Stomach smooth muscle (tissue), 2 donors: ENCODE data around the gene POPDC2.

Source experiments
- H3K27ac ChIP-seq: one replicate; pipeline ENCODE4 v1.7.0; 2013; ENCODE audit warnings: mild to moderate bottlenecking, low read length, inconsistent platforms
- H3K27me3 ChIP-seq, 2 donors: one replicate each; pipeline ENCODE4 v1.7.0; 2013; ENCODE audit warnings: low read length in 2 of 2; ENCODE audit not compliant: insufficient read depth in 2 of 2, control insufficient read depth in 1 of 2
- H3K36me3 ChIP-seq, 2 donors: one replicate each; pipeline ENCODE4 v1.7.0; 2013; ENCODE audit warnings: low read length in 2 of 2; ENCODE audit not compliant: control insufficient read depth in 2 of 2, insufficient read depth in 2 of 2
- H3K4me1 ChIP-seq: one replicate; pipeline ENCODE4 v1.7.0; 2013; ENCODE audit warnings: low read length; ENCODE audit not compliant: control insufficient read depth, insufficient read depth
- H3K4me3 ChIP-seq, 2 donors: one replicate each; pipeline ENCODE4 v1.7.0; 2013; ENCODE audit warnings: low read length in 2 of 2
- H3K9ac ChIP-seq, 2 donors: one replicate each; pipeline ENCODE4 v1.7.0; 2013; ENCODE audit warnings: low read length in 2 of 2, mild to moderate bottlenecking in 1 of 2
- H3K9me3 ChIP-seq, 2 donors: one replicate each; pipeline ENCODE4 v1.7.0; 2013; ENCODE audit warnings: low read length in 2 of 2; ENCODE audit not compliant: control insufficient read depth in 2 of 2
- donor health status: healthy.
- donor health status: Pancreatic carcinoma.

Gene POPDC2

DNA sequence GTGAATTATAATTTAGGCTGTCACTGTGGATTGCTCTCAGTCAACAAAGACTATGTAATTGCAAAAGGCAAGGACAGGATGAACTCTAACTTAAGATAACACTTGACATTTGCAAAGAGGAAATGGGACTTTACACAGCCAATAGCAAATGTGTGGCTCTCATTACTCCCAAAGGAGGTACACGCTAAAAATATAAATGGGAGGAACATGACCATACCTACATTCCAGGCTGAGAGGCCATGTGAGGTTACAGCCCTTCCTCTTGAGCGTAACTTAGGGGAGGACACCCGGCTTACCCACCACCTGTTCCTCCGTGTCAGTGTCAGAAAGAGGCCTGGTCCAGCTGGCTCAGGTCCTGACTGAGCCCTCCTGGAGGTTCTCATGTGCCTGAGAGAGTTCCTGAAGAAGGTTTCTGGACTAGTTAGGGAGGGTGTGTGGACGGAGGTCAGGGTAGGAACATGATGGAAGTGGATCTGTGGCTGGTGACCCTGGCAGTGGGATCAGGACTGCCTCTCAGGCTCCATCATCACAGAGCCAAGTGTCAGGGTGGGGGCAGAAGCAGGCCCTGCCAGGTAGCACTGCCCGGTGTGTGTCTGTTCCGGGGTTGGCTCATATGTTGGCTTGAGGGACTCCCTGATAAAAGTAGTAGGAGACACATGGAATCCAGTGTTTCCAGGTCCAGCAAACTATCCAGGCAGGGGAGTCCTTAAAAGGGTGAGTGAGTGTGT lies 7.9 kb downstream of the POPDC2 start:
- Histone ChIP-seq H3K27me3 (no peaks in the 10 kb centered on the region), H3K4me3 (no peak overlapping the region), H3K9ac (no peak overlapping the region), H3K9me3 (no peaks in the 10 kb centered on the region), H3K36me3 (peaks cover 24 to 28% of the 10 kb centered on the region in 2 donors), H3K27ac (peak overlapping the region; percentile 6), H3K4me1 (peaks cover 20% of the 10 kb centered on the region)

DNA sequence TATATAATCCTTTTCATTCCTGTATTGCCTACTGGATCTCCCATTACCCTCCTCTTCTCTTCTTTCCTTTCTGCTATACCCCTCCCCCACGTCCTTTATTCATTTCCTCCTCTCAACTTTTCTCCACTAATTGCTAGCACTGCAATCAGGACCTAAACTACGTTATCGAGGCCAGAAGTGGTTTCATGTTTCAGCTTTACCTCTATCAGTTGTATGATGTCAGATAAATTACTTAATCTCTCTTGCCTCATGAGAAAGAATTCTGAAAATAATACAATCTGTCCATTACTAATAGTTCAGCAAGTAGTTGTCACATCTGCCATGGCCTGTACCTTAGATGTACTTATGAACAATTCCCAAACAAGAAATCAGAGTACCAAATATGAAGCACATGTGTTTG lies 10.6 kb downstream of the POPDC2 start:
- Histone ChIP-seq H3K36me3 (peaks cover 27 to 33% of the 10 kb centered on the region in 2 donors), H3K9ac (no peak overlapping the region), H3K4me3 (no peak overlapping the region), H3K27ac (no peak overlapping the region), H3K4me1 (peaks cover 21% of the 10 kb centered on the region), H3K27me3 (no peaks in the 10 kb centered on the region), H3K9me3 (no peaks in the 10 kb centered on the region)

DNA sequence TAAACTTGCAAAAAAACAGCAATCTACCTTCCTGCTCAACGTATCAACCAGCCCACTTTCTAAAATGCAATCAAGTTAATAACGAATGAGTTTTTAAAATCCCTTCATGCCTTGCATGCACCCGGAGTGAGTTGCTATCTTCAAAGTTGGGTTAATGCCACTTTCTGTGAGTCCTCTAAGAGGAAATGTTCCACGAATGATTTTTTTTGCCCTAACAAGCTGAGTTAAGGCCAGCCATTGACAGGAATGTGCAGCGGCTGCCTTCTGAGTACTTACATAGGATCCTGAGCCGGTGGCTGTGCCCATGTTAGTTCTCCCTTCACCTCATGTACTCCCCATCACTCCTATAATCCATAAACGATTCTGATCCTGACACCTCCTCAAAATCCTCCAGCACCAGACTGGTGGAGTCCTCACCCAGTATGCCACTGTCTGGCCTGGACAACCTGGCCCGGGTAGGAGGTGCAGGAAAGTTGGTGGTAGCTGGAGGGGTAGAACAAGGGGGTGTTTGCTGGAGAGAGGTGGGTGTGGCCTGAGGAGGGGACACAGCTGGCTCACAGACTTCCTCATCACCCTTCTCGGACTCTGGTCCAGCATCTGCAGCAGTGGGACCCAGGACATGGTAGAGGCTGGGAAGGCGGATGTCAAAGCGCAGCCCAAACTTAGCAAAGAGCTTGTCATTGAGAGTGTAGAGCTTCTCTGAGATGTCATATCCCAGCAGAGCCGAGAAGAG lies 12.4 kb downstream of the POPDC2 start:
- peak overlapping the region in 1 of 2 donors; percentile 55 for H3K9ac ChIP-seq
- peaks cover 25% of the 10 kb centered on the region for H3K4me1 ChIP-seq
- H3K4me3 ChIP-seq: peak overlapping the region; percentile 14 to 41
- H3K27me3 ChIP-seq: no peaks in the 10 kb centered on the region
- no peaks in the 10 kb centered on the region for H3K9me3 ChIP-seq
- H3K27ac ChIP-seq: peak overlapping the region; percentile 70
- peaks cover 27 to 38% of the 10 kb centered on the region in 2 donors for H3K36me3 ChIP-seq

DNA sequence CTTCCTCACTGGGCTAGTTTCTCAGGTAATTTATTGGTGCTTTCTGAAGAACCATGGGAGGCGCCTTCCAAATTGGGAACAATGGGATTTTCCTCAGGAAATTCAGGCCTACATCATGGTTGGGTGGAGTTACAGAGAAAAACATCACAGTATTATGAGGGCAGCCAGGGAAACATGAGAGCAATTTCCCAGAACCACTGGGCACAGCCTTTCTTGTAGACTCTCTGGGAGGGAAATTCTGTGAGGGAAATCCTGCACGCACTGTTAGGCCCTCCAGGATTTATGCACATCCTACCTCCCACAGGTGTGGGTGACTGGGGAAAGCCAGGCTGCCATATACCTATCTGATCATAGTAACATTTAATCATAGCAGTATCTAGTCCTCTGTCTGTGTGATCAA lies 13.2 kb downstream of the POPDC2 start:
- Histone ChIP-seq H3K27ac (peak overlapping the region; percentile 70), H3K4me1 (peaks cover 22% of the 10 kb centered on the region), H3K9me3 (no peaks in the 10 kb centered on the region), H3K36me3 (peaks cover 29 to 40% of the 10 kb centered on the region in 2 donors), H3K4me3 (no peak overlapping the region), H3K27me3 (no peaks in the 10 kb centered on the region), H3K9ac (peak overlapping the region in 1 of 2 donors; percentile 7)

DNA sequence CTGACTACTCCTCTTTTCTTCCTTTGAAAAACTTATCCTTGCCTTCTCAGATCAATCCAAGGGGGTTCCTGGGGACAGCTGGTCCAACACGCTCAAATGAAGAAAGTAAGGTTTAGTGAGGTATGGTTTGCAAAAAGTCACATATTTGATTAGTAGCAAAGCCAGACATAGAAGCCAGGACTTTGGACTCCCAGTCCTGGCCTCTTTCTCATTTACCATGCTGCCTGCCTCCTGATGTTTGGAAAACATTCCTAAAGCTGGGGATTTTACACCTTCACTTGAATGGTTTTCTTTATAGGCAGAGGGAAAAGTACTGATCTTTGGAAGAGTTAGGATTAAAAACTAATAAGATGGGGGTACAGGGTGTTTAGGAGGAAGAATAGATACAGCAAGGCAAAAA lies 14.6 kb downstream of the POPDC2 start:
- Histone ChIP-seq H3K9ac (no peak overlapping the region), H3K27ac (no peak overlapping the region), H3K4me1 (peaks cover 21% of the 10 kb centered on the region), H3K36me3 (peaks cover 35 to 49% of the 10 kb centered on the region in 2 donors), H3K4me3 (no peak overlapping the region), H3K27me3 (no peaks in the 10 kb centered on the region), H3K9me3 (no peaks in the 10 kb centered on the region)

DNA sequence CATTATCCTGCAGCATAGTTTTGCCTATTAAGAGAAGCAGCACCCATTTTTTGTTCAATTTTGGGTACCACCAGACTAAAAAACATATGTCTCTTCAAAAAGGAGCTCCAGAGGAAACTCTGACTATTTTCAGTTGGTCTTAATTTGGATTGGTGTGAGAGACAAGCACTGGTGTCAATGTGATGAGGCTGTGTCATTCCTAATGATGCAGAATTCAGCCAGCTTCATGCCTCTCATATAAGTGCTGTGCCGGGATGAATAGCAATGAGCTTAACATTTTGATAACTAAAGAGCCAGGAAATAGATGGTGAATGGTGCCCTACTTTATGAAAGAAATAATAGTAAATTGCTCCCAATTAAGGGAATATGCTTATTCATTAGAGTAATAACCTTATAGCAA lies 15.9 kb downstream of the POPDC2 start:
- H3K9me3 ChIP-seq: no peaks in the 10 kb centered on the region
- H3K4me3 ChIP-seq: no peak overlapping the region
- H3K9ac ChIP-seq: no peak overlapping the region
- H3K36me3 ChIP-seq: peaks cover 36 to 57% of the 10 kb centered on the region in 2 donors
- H3K27me3 ChIP-seq: no peaks in the 10 kb centered on the region
- no peak overlapping the region for H3K27ac ChIP-seq
- H3K4me1 ChIP-seq: peaks cover 18% of the 10 kb centered on the region

DNA sequence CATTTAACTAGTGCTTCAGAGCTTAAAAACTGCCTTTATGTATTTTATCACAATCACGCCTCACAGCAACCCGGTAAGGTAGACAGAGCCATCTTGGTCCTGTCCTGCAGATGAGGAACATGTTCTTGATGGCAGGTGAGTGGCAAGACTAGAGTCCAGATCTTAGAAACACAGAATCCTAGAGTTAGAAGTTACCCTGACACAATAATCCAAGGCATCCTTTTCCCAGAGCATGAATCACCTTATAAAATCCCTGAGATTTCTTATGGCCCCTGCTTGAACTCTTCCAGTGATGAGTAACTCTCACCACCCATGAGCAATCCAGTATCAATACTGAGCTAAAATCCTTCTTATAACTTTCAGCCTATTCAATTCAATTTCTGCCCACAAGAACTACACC lies 16.9 kb downstream of the POPDC2 start:
- peak overlapping the region; percentile 6 for H3K27ac ChIP-seq
- peaks cover 39 to 62% of the 10 kb centered on the region in 2 donors for H3K36me3 ChIP-seq
- H3K9ac ChIP-seq: no peak overlapping the region
- peaks cover 16% of the 10 kb centered on the region for H3K4me1 ChIP-seq
- no peak overlapping the region for H3K4me3 ChIP-seq
- no peaks in the 10 kb centered on the region for H3K9me3 ChIP-seq
- no peaks in the 10 kb centered on the region for H3K27me3 ChIP-seq

DNA sequence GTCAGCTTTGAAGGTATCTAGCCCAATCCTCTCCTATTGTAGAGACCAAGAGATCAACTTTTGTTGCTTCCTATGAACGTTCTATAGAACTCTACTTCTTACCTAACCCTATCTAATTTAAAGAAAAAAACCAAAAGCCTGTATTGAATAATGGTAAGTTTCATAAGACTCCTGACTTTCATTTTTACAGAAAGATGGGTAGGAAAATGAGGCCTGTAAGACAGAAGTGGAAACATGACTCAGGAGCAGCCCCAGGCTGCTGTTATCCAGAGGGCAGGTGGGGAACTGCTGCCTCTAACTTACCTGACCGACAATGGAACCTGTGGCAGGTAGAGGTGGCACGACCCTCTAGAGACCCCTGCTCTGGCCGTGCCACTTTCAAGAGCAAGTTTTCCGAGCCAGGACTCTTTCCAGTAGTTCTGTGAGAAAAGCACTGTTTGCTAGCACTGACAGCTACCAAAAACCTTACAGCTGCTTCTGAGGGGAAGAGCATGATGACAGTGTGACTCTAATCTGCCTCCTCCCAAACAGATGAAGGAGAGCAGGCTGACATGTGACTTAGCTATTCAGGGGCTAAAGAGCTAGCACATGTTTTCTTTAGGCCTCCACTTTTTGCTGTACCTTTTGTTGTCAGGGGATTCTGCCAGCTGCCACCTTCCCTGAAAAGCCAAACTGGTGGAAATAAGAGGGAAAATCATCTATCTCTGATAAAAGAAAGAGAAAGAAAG lies 17.5 kb downstream of the POPDC2 start:
- no peak overlapping the region for H3K4me3 ChIP-seq
- H3K9ac ChIP-seq: no peak overlapping the region
- H3K36me3 ChIP-seq: peaks cover 33 to 56% of the 10 kb centered on the region in 2 donors
- peaks cover 10% of the 10 kb centered on the region for H3K4me1 ChIP-seq
- H3K27me3 ChIP-seq: no peaks in the 10 kb centered on the region
- no peaks in the 10 kb centered on the region for H3K9me3 ChIP-seq
- peak overlapping the region; percentile 6 for H3K27ac ChIP-seq

DNA sequence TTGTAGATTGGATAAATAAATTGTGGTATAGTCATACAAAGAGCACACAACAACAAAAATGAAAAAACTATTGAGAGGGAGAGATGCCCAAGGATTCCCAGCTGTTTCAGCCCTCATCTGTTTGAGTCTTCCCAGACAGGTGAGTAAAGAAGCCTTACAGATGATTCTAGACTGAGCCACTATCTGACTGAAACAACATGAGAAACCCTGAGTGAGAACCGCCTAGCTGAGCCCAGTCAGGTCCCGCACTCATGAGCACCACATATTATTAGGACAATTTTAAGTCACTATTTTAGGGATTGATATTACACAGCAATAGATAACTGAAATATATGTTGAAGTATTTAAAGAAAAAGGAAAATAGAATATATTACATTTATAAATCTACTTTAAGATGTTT lies 19.0 kb downstream of the POPDC2 start:
- Histone ChIP-seq H3K4me3 (no peak overlapping the region), H3K27me3 (no peaks in the 10 kb centered on the region), H3K9me3 (no peaks in the 10 kb centered on the region), H3K9ac (no peak overlapping the region), H3K36me3 (peaks cover 29 to 43% of the 10 kb centered on the region in 2 donors), H3K27ac (no peak overlapping the region), H3K4me1 (peaks cover 4% of the 10 kb centered on the region)

DNA sequence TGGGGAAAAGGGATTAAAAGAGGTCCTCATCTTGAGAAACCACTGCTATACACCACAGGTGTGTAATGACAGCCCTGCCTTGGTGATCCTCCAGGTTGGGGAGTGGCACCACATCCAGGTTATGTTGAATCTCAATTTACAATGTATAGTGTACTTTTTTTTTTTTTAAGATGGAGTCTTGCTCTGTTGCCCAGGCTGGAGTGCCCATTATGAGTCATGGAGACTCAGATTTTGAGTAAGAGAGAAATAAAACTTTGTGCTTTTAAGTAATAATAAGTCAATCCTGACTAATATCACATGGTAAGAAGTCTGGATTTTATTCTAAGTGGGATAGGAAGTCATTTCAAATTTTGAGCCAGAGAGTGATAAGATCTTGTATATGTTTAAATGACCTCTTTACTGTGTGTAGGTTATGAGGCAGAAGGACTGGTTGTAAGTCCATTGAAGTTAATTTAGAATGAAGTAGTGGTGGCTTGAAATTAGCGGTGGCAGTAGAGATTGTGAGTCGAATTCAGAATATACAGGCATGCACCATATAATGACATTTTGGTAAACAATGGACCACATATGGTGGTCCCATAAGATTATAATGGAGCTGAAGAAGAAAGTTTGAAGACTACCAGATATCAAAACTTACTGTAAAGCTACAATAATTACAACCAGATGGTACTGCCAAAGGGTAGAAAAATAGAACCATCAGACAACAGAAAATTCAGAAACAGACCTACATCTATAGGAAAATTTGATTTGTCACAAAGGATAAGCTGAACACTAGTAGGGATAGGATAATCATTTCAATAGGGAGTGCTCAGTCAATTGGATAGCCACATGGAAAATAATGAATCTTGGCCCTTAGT lies 20.7 kb downstream of the POPDC2 start:
- H3K27me3 ChIP-seq: no peaks in the 10 kb centered on the region
- no peak overlapping the region for H3K27ac ChIP-seq
- no peak overlapping the region for H3K4me3 ChIP-seq
- H3K9ac ChIP-seq: no peak overlapping the region
- H3K36me3 ChIP-seq: peaks cover 29 to 43% of the 10 kb centered on the region in 2 donors
- H3K4me1 ChIP-seq: peaks cover 4% of the 10 kb centered on the region
- no peaks in the 10 kb centered on the region for H3K9me3 ChIP-seq
